Type B pancreatic cell (in vitro differentiated cells): ENCODE data around the gene FRMD8. TPM values are rescaled to one million over a fixed set of nuclear protein-coding genes. Genes with fewer than 3 reads are reported as not detected.

Experiments
- DNase-seq: peaks from one replicate; pipeline ENCODE4 v3.0.0; 2021; ENCODE audit warnings: mixed read lengths; ENCODE audit not compliant: unreplicated experiment; ENCODE audit errors: extremely low spot score
- H3K27ac Mint-ChIP-seq: 2 replicates; pipeline ENCODE4 v1.8.0; 2021; ENCODE audit warnings: mild to moderate bottlenecking, mixed read lengths
- H3K27me3 Mint-ChIP-seq: 2 replicates; pipeline ENCODE4 v1.8.0; 2021; ENCODE audit warnings: mixed read lengths
- H3K36me3 Mint-ChIP-seq: 2 replicates; pipeline ENCODE4 v1.8.0; 2021; ENCODE audit warnings: mixed read lengths
- H3K4me1 Mint-ChIP-seq: one replicate; pipeline ENCODE4 v1.8.0; 2021; ENCODE audit warnings: mixed read lengths; ENCODE audit not compliant: unreplicated experiment
- H3K4me3 Mint-ChIP-seq: 2 replicates; pipeline ENCODE4 v1.8.0; 2021; ENCODE audit warnings: mild to moderate bottlenecking, mixed read lengths
- H3K9me3 Mint-ChIP-seq: 2 replicates; pipeline ENCODE4 v1.8.0; 2021; ENCODE audit warnings: mixed read lengths
- total RNA-seq: library from RNA; stranded (reverse); gene quantifications from 2 replicates; pipeline ENCODE4 v1.2.1, GENCODE V29; 2021; ENCODE audit warnings: low replicate concordance
- TF ChIP-seq, protein P1 (sequence below): fragments of 200-600 bp; sonication (generic); conservative IDR thresholded peaks from 2 replicates; pipeline ENCODE4 v1.5.0; 2021; ENCODE audit warnings: antibody characterized with exemption, mild to moderate bottlenecking

The FRMD8 gene
- total RNA-seq, 1 donor from 2014 or later, result 35.0 TPM

DNA sequence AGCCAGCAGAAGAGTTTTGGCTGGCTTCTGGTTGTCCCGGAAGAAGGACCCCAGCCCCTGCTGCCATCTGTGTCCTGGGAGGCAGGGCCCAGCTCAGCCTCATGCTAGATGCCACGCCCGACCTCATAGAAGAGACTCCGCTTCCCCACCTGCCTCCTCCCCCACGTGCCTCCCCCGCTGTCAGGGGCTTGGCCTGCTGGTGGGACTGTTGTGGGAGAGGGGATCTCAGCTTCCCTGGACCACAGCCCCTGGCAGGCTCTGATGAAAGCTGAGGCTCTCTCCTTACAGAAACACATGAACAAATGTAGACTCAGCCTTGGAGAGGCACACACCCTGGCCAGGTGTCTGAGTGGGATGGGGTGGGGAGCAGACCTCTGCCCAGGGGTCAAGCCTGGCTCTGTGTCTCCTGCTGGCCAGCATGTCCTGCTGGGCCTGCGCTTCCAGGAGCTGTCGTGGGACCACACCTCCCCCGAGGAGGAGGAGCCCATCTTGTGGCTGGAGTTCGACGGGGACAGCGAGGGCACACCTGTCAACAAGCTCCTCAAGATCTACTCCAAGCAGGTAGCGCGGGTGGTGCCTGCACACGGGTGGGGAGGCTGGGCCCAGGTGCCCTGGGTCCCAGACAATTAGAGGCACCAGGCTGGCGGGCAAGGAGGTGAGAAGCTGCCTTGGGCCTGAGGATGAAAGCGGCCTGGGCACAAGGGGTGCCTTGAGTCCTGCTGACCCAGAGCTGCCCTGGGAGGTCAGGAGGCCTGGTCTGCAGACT lies 14.1 kb downstream of the FRMD8 start:
- H3K9me3 Mint-ChIP-seq, result no peaks in the 10 kb centered on the region
- no peak overlapping the region for H3K27ac Mint-ChIP-seq
- no peaks in the 10 kb centered on the region for H3K4me1 Mint-ChIP-seq

GRCh38 chr11:65401073-65401802 lies 14.8 kb downstream of the FRMD8 start:
- Mint-ChIP-seq H3K27ac (peak overlapping the region; percentile 39), H3K9me3 (no peaks in the 10 kb centered on the region), H3K4me1 (no peaks in the 10 kb centered on the region), H3K4me3 (no peak overlapping the region), H3K36me3 (no peaks in the 10 kb centered on the region), H3K27me3 (no peaks in the 10 kb centered on the region)
- no peak for DNase-seq
- TF ChIP-seq, protein P1, sequence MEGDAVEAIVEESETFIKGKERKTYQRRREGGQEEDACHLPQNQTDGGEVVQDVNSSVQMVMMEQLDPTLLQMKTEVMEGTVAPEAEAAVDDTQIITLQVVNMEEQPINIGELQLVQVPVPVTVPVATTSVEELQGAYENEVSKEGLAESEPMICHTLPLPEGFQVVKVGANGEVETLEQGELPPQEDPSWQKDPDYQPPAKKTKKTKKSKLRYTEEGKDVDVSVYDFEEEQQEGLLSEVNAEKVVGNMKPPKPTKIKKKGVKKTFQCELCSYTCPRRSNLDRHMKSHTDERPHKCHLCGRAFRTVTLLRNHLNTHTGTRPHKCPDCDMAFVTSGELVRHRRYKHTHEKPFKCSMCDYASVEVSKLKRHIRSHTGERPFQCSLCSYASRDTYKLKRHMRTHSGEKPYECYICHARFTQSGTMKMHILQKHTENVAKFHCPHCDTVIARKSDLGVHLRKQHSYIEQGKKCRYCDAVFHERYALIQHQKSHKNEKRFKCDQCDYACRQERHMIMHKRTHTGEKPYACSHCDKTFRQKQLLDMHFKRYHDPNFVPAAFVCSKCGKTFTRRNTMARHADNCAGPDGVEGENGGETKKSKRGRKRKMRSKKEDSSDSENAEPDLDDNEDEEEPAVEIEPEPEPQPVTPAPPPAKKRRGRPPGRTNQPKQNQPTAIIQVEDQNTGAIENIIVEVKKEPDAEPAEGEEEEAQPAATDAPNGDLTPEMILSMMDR, result no peak

More for the DNA sequence above, 14.1 kb downstream of the FRMD8 start:
- no peak overlapping the region for H3K4me3 Mint-ChIP-seq
- H3K27me3 Mint-ChIP-seq, result no peaks in the 10 kb centered on the region
- DNase-seq, result no peak
- TF ChIP-seq, protein P1, result no peak
- no peaks in the 10 kb centered on the region for H3K36me3 Mint-ChIP-seq

- peak overlapping the region; percentile 39 for H3K27ac Mint-ChIP-seq
Measured at GRCh38 chr11:65401803-65402248, 15.4 kb downstream of the FRMD8 start.

DNA sequence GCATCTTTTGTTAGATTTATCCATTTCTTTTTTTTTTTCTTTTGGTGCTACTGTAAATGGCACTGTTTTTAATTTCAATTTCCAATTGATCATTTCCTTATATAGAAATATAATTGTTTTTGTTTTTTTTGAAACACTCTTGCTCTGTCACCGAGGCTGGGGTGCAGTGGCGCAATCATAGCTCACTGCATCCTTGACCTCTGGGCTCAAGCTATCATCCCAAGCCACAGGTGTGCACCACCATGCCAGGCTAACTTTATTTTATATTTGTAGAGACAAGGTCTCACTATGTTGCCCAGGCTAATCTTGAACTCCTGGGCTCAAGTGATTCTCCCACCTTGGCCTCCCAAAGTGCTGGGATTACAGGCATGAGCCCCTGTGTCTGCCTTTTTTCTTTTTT lies 16.4 kb downstream of the FRMD8 start:
- no peaks in the 10 kb centered on the region for H3K9me3 Mint-ChIP-seq
- no peak for DNase-seq

More at GRCh38 chr11:65401803-65402248, 15.4 kb downstream of the FRMD8 start:
- H3K4me1 Mint-ChIP-seq, result no peaks in the 10 kb centered on the region
- TF ChIP-seq, protein P1, result no peak
- no peak overlapping the region for H3K4me3 Mint-ChIP-seq
- no peaks in the 10 kb centered on the region for H3K9me3 Mint-ChIP-seq
- H3K27me3 Mint-ChIP-seq, result no peaks in the 10 kb centered on the region
- no peak for DNase-seq
- H3K36me3 Mint-ChIP-seq, result no peaks in the 10 kb centered on the region

GRCh38 chr11:65403607-65404121 lies 17.2 kb downstream of the FRMD8 start:
- Mint-ChIP-seq H3K9me3 (no peaks in the 10 kb centered on the region), H3K4me1 (no peaks in the 10 kb centered on the region), H3K27me3 (no peaks in the 10 kb centered on the region), H3K27ac (peak overlapping the region; percentile 58), H3K36me3 (no peaks in the 10 kb centered on the region), H3K4me3 (no peak overlapping the region)
- TF ChIP-seq, protein P1, result no peak
- no peak for DNase-seq

More for the DNA sequence above, 16.4 kb downstream of the FRMD8 start:
- TF ChIP-seq, protein P1, result no peak
- Mint-ChIP-seq H3K36me3 (no peaks in the 10 kb centered on the region), H3K4me1 (no peaks in the 10 kb centered on the region), H3K27ac (no peak overlapping the region), H3K4me3 (no peak overlapping the region), H3K27me3 (no peaks in the 10 kb centered on the region)
